GM23248 (cell line): ENCODE measurements around the gene CEP41.

ENCODE experiments used
- EZH2 ChIP-seq: fragments of 200-600 bp; sonication (generic); IDR thresholded peaks from 2 replicates; pipeline ENCODE4 v1.6.1; 2018; ENCODE audit warnings: antibody characterized with exemption, mild to moderate bottlenecking; ENCODE audit not compliant: insufficient read depth, poor library complexity, severe bottlenecking
- EZH2phosphoT487 ChIP-seq: fragments of 200-600 bp; sonication (generic); IDR thresholded peaks from 2 replicates; pipeline ENCODE4 v1.6.1; 2018; ENCODE audit warnings: antibody characterized with exemption, moderate library complexity, mild to moderate bottlenecking, low read depth; ENCODE audit not compliant: insufficient read depth

DNA sequence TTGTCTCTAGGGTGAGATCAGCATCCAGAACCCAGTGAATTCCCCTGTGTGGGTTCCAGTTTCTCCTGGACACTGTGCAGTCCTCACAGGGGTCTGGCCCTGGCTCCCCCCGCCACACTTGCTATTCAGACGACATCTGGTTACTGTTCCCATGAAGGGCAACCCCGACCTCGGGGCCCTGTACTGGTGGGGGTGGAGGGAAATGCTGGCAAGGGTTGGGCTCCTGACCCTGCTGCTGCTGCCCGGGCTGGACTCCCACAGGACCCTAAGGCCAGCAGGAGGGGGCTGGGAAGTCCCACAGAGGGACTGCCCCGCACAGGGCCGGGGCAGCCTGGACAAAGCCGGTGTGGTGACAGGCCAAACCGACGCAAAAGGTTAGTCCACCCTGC lies 61.3 kb downstream of the CEP41 start:
- TF ChIP-seq EZH2 (no peak), EZH2phosphoT487 (no peak)
